ENCODE measurements around the gene TMUB1.
"Not testable (repeated sequence)": the region's sequence is repeated elsewhere in the genome, so short reads cannot be mapped to it uniquely, and the experiment has no call there.

The TMUB1 gene

GRCh38 chr7:151053096-151053495 lies 30.2 kb downstream of the TMUB1 start:
- no peak for DNase-seq (ENCODE audit: low spot score)

- DNase-seq (ENCODE audit: low spot score): peak; percentile 45
Observed at GRCh38 chr7:151051108-151051507, 32.2 kb downstream of the TMUB1 start.

GRCh38 chr7:151048911-151049463 lies 34.3 kb downstream of the TMUB1 start:
- DNase-seq (ENCODE audit: low spot score): no peak

- no peak for DNase-seq (ENCODE audit: low spot score)
Observed at GRCh38 chr7:151047976-151048815, 35.1 kb downstream of the TMUB1 start, which contains the start of gene ASIC3. Gene ASIC3 (plus strand): TSS chr7:151048531. CDS start chr7:151048886, 355 bp downstream.

GRCh38 chr7:151046603-151047573 lies 36.4 kb downstream of the TMUB1 start:
- no peak for DNase-seq (ENCODE audit: low spot score)

- DNase-seq (ENCODE audit: low spot score): peak; percentile 47
Observed at GRCh38 chr7:151045967-151046366, 37.3 kb downstream of the TMUB1 start.

- DNase-seq (ENCODE audit: low spot score): no peak
Observed at GRCh38 chr7:151045262-151045661, 38.0 kb downstream of the TMUB1 start.

- DNase-seq (ENCODE audit: low spot score): no peak
Observed at GRCh38 chr7:151043959-151044358, 39.3 kb downstream of the TMUB1 start.

GRCh38 chr7:151043449-151043848 lies 39.8 kb downstream of the TMUB1 start:
- not testable (repeated sequence) for DNase-seq (ENCODE audit: low spot score)

GRCh38 chr7:151040616-151041375 lies 42.5 kb downstream of the TMUB1 start:
- no peak for DNase-seq (ENCODE audit: low spot score)

GRCh38 chr7:151039850-151040548 lies 43.3 kb downstream of the TMUB1 start:
- no peak for DNase-seq (ENCODE audit: low spot score)

- DNase-seq (ENCODE audit: low spot score): no peak
Observed at GRCh38 chr7:151038951-151039849, 44.1 kb downstream of the TMUB1 start.

- no peak for DNase-seq (ENCODE audit: low spot score)
Observed at GRCh38 chr7:151035902-151036301, 47.4 kb downstream of the TMUB1 start.

- peak; percentile 56 for DNase-seq (ENCODE audit: low spot score)
Observed at GRCh38 chr7:151035026-151035717, 48.1 kb downstream of the TMUB1 start.

- DNase-seq (ENCODE audit: low spot score): no peak
Observed at GRCh38 chr7:151034312-151035025, 48.8 kb downstream of the TMUB1 start.

GRCh38 chr7:151033864-151034249 lies 49.4 kb downstream of the TMUB1 start:
- DNase-seq (ENCODE audit: low spot score): no peak

- DNase-seq (ENCODE audit: low spot score): no peak
Observed at GRCh38 chr7:151032936-151033863, 50.1 kb downstream of the TMUB1 start.

Data from putamen (tissue), 1 donor.